Gastroesophageal sphincter (tissue), 4 donors: ENCODE measurements around the gene XAB2. TPM values are rescaled to one million over a fixed set of nuclear protein-coding genes. Genes with fewer than 3 reads are reported as not detected.
"Not testable (repeated sequence)": the region's sequence is repeated elsewhere in the genome, so short reads cannot be mapped to it uniquely, and the experiment has no call there.

Experiments used
- ATAC-seq: fragments of 150-250 bp; one replicate; pipeline ENCODE4 v1.9.1; 2016; ENCODE audit warnings: mild to moderate bottlenecking, moderate library complexity
- H3K27ac ChIP-seq, 4 donors: fragments of 200-600 bp; sonication (generic) in 3 of 4; 1 replicate in 3 of 4; 2 replicates in 1 of 4; pipeline ENCODE4 v1.5.1; 2016 to 2019
- H3K27me3 ChIP-seq: fragments of 200-600 bp; sonication (generic); one replicate; pipeline ENCODE4 v1.5.1; 2019
- H3K36me3 ChIP-seq, 2 donors: fragments of 200-600 bp; sonication (generic); one replicate each; pipeline ENCODE4 v1.5.1; 2019; ENCODE audit warnings: control low read depth in 1 of 2
- H3K4me1 ChIP-seq, 3 donors: fragments of 200-600 bp; sonication (generic); 1 replicate in 2 of 3; 2 replicates in 1 of 3; pipeline ENCODE4 v1.5.1; 2016 to 2019; ENCODE audit warnings: control low read depth in 2 of 3
- H3K4me3 ChIP-seq, 2 donors: fragments of 200-600 bp; sonication (generic); one replicate each; pipeline ENCODE4 v1.5.1; 2019; ENCODE audit warnings: mild to moderate bottlenecking in 1 of 2, moderate library complexity in 1 of 2
- H3K9me3 ChIP-seq, 3 donors: fragments of 200-600 bp; sonication (generic); one replicate each; pipeline ENCODE4 v1.5.1; 2017 to 2019; ENCODE audit warnings: control low read depth in 2 of 3
- EP300 ChIP-seq: sonication (generic); formaldehyde crosslinking; IDR thresholded peaks from one replicate; pipeline ENCODE4 v1.6.1; 2017; ENCODE audit warnings: antibody characterized with exemption, mild to moderate bottlenecking
- POLR2A ChIP-seq, 2 donors: fragments of 450-650 bp; IDR thresholded peaks; one replicate each; pipeline ENCODE4 v1.6.1; 2017; ENCODE audit warnings: antibody characterized with exemption in 2 of 2, mild to moderate bottlenecking in 2 of 2, moderate library complexity in 1 of 2
- POLR2AphosphoS5 ChIP-seq: sonication (generic); formaldehyde crosslinking; IDR thresholded peaks from one replicate; pipeline ENCODE4 v1.6.1; 2017; ENCODE audit warnings: antibody characterized with exemption
- WGBS, 2 donors: methylation state at CpG; one replicate each; pipeline ENCODE4 v1.1.5; 2018; ENCODE audit warnings: low coverage in 1 of 2; 5-methylcytosine and 5-hydroxymethylcytosine counted together
- total RNA-seq, 4 donors: library from RNA; depleted of rRNA; stranded (reverse); fragments of >200 nt; gene quantifications; one replicate each; pipeline ENCODE4 v1.1.0, GENCODE V29; 2016
- TF ChIP-seq, protein P1 (sequence below), 4 experiments: fragments of 200-600 bp in 2 of 4; fragments of 450-650 bp in 2 of 4; sonication (generic) in 1 of 4; IDR thresholded peaks; one replicate each; pipeline ENCODE4 v1.5.1; 2017 to 2019; ENCODE audit warnings: antibody characterized with exemption in 4 of 4, mild to moderate bottlenecking in 2 of 4, moderate library complexity in 2 of 4

XAB2 gene
- total RNA-seq, 4 donors from 2014 or later = 36.7 to 50.6 (median 42.5) TPM

DNA sequence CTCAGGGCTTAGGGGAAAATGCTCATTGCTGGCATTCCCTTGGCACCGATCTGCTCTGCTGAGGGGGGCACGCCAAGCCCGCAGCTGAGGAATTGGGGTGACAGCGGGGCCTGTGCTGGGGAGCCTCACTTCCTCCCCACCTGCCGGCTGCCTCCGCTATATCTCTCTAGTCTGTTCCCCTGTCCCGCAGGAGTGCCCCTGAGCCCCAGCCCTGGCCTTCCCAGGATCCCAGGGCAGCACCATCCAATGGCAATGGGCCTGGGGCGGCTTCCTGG lies 17.0 kb upstream of the XAB2 start:
- H3K4me3 ChIP-seq = no peak overlapping the region
- H3K27me3 ChIP-seq = peaks cover 98% of the 10 kb centered on the region
- no peak overlapping the region for H3K27ac ChIP-seq
- WGBS, 2 donors = no CpG with 5 or more reads among the region's 8 CpGs
- TF ChIP-seq EP300 (no peak), POLR2A (IDR thresholded peaks at IDR 0.05) (no peak), POLR2AphosphoS5 (no peak)
- TF ChIP-seq, protein P1, sequence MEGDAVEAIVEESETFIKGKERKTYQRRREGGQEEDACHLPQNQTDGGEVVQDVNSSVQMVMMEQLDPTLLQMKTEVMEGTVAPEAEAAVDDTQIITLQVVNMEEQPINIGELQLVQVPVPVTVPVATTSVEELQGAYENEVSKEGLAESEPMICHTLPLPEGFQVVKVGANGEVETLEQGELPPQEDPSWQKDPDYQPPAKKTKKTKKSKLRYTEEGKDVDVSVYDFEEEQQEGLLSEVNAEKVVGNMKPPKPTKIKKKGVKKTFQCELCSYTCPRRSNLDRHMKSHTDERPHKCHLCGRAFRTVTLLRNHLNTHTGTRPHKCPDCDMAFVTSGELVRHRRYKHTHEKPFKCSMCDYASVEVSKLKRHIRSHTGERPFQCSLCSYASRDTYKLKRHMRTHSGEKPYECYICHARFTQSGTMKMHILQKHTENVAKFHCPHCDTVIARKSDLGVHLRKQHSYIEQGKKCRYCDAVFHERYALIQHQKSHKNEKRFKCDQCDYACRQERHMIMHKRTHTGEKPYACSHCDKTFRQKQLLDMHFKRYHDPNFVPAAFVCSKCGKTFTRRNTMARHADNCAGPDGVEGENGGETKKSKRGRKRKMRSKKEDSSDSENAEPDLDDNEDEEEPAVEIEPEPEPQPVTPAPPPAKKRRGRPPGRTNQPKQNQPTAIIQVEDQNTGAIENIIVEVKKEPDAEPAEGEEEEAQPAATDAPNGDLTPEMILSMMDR (IDR thresholded peaks at IDR 0.05) = no peak
- no peaks in the 10 kb centered on the region for H3K9me3 ChIP-seq
- ATAC-seq = no peak
- H3K4me1 ChIP-seq = no peaks in the 10 kb centered on the region
- no peaks in the 10 kb centered on the region for H3K36me3 ChIP-seq

DNA sequence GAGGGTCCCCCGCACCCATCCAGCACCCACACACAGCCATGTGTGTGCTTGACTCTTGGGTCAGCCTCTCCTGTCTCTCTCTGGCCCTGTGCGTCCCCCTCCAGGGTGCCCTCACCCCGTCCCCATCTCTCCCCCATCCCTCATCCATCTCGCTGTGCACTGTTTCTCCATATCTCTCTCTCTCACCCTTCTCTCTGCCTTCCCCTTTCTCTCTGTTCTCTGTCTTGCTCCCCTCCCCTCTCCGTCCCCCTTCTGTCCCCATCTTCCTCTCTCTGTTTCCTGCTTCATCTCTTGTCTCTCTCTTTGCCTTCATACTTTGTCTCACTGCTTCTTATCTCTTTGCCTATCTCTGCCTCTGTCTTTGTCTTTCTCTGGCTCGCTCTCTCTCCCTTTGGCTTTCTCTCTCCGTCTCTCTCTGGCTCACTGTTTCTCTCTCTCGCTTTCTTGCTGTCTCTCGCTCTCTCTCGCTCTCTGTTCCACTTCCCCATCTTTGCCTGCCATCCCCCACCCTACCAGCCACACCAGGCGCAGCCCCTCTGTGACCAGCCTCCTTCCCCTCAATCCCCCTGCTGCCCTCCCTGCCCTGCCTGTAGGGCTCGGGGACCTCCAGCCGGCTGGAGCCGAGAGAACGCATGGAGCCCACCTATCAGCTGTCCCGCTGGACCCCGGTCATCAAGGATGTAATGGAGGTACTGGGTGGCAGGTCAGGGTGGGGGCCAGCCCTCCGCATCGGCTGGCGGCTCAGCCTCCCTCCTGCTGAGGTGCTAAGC lies 16.5 kb upstream of the XAB2 start:
- no peaks in the 10 kb centered on the region for H3K36me3 ChIP-seq
- no peak overlapping the region for H3K4me3 ChIP-seq
- no peak for ATAC-seq
- H3K27ac ChIP-seq = no peak overlapping the region
- H3K27me3 ChIP-seq = peaks cover 98% of the 10 kb centered on the region
- no peak for TF ChIP-seq POLR2A (IDR thresholded peaks at IDR 0.05)
- TF ChIP-seq POLR2AphosphoS5 = no peak
- TF ChIP-seq, protein P1 (IDR thresholded peaks at IDR 0.05) = no peak
- TF ChIP-seq EP300 = no peak
- H3K9me3 ChIP-seq = no peaks in the 10 kb centered on the region
- no peaks in the 10 kb centered on the region for H3K4me1 ChIP-seq
- WGBS, 2 donors = 45 to 67% methylated on average over 7 to 15 of the region's 20 CpGs

DNA sequence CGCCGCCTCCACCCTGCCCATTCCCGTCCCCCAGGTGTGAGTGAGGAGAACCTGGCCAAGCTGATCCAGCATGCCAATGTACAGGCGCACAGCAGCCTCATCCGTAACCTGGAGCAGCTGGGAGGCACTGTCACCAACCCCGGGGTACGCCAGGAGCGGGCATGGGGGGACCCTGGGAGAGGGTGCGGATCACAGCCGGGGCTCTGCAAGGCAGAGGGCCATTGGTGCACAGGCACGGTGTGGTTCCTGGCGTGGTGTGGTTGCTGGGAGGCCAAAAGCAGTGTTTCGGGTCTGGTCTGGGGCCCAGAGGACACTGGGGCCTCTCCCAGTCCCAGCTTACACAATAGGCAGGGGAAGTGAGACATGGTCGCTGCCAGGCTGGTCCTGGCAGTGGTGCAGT lies 15.8 kb upstream of the XAB2 start:
- no peak for ATAC-seq
- no peak overlapping the region for H3K27ac ChIP-seq
- peaks cover 98% of the 10 kb centered on the region for H3K27me3 ChIP-seq
- H3K4me1 ChIP-seq = no peaks in the 10 kb centered on the region
- 87% methylated on average over 6 of the region's 14 CpGs; no CpG with 5 or more reads in 1 of the 2 donors for WGBS, 2 donors
- no peaks in the 10 kb centered on the region for H3K36me3 ChIP-seq
- TF ChIP-seq POLR2A (IDR thresholded peaks at IDR 0.05) = no peak
- no peak for TF ChIP-seq EP300
- TF ChIP-seq POLR2AphosphoS5 = no peak
- TF ChIP-seq, protein P1 (IDR thresholded peaks at IDR 0.05) = no peak
- H3K9me3 ChIP-seq = no peaks in the 10 kb centered on the region
- H3K4me3 ChIP-seq = no peak overlapping the region

DNA sequence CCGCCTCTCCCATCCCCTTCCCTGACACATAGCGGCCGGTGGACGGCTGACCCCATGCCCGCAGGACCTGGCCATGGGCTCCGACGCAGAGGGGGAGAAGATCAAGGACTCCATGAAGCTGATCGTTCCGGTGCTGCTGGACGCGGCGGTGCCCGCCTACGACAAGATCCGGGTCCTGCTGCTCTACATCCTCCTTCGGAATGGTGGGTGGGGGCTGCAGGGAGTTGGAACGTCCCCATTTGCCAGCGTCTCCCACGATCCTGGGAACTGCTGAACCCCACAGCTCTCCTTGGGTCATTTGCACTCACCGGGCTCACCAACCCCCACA lies 15.2 kb upstream of the XAB2 start:
- H3K27me3 ChIP-seq = peaks cover 96% of the 10 kb centered on the region
- H3K36me3 ChIP-seq = no peaks in the 10 kb centered on the region
- no peak overlapping the region for H3K4me3 ChIP-seq
- no peaks in the 10 kb centered on the region for H3K4me1 ChIP-seq
- 93 to 95% methylated on average over 3 to 4 of the region's 20 CpGs for WGBS, 2 donors
- TF ChIP-seq EP300 (no peak), POLR2AphosphoS5 (no peak), POLR2A (IDR thresholded peaks at IDR 0.05) (no peak)
- TF ChIP-seq, protein P1 (IDR thresholded peaks at IDR 0.05) = no peak
- no peaks in the 10 kb centered on the region for H3K9me3 ChIP-seq
- no peak overlapping the region for H3K27ac ChIP-seq
- no peak for ATAC-seq

DNA sequence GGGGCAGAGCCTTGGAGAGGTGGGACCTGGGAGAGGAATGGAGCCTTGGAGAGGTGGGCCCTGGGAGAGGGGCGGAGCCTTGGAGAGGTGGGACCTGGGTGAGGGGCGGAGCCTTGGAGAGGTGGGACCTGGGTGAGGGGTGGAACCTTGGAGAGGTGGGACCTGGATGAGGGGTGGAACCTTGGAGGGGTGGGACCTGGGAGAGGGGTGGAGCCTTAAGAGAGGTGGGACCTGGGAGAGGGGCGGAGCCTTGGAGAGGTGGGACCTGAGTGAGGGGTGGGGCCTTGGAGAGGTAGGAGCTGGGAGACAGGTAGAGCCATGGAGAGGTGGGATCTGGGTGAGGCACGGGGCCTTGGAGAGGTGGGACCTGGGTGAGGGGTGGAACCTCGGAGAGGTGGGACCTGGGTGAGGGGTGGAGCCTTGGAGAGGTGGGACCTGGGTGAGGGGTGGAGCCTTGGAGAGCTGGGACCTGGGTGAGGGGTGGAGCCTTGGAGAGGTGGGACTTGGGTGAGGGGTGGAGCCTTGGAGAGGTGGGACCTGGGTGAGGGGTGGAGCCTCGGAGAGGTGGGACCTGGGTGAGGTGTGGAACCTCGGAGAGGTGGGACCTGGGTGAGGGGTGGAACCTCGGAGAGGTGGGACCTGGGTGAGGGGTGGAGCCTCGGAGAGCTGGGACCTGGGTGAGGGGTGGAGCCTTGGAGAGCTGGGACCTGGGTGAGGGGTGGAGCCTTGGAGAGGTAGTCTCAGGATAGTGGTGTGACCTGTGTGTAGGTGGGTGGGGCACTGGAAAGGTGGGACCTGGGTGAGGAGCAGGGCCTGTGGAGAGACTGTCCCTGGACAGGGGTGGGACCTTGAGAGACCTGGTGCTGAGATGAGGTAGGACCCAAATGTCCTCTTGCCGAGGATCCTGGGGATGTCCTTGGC lies 14.5 kb upstream of the XAB2 start:
- WGBS, 2 donors = 37 to 67% methylated on average over 6 to 9 of the region's 10 CpGs

More for the DNA sequence above, 14.5 kb upstream of the XAB2 start:
- H3K27me3 ChIP-seq = peaks cover 96% of the 10 kb centered on the region
- not testable (repeated sequence) for H3K9me3 ChIP-seq, ATAC-seq, H3K4me1 ChIP-seq, H3K36me3 ChIP-seq, H3K27ac ChIP-seq, H3K4me3 ChIP-seq
